ENCODE measurements around the gene ZBTB26. TPM values are rescaled to one million over a fixed set of nuclear protein-coding genes. Genes with fewer than 3 reads are reported as not detected.

The ZBTB26 gene
- total RNA-seq, 1 donor, result 5.4 TPM

- no peak overlapping the region for H3K27ac ChIP-seq (ENCODE audit: low read depth, low read length)
- H3K9me3 ChIP-seq (ENCODE audit: low read depth, low read length), result no peaks in the 10 kb centered on the region
- TF ChIP-seq CTCF (IDR thresholded peaks at IDR 0.05; ENCODE audit: extremely low read depth, low read depth, low read length), result no peak
- no peak for DNase-seq (ENCODE audit: insufficient read length, low spot score, missing footprints)
- H3K4me3 ChIP-seq (ENCODE audit: insufficient read depth, low read length), result no peak overlapping the region
- no peaks in the 10 kb centered on the region for H3K36me3 ChIP-seq (ENCODE audit: insufficient read depth, low read length)
- H3K79me2 ChIP-seq (ENCODE audit: insufficient read depth, low read length), result peaks cover 87% of the 10 kb centered on the region
- H3K4me1 ChIP-seq (ENCODE audit: insufficient read depth, low read length), result peaks cover 5% of the 10 kb centered on the region
- no peak overlapping the region for H2AFZ ChIP-seq (ENCODE audit: low read length)
- no peak overlapping the region for H3K4me2 ChIP-seq (ENCODE audit: insufficient read depth, low read length)
- H3K27me3 ChIP-seq (ENCODE audit: insufficient read depth, low read length), result no peaks in the 10 kb centered on the region
- H4K20me1 ChIP-seq (ENCODE audit: insufficient read depth, low read length), result peaks cover 49% of the 10 kb centered on the region
Observed at GRCh38 chr9:122950263-122950662, 19.0 kb upstream of the ZBTB26 start.

- H3K79me2 ChIP-seq (ENCODE audit: insufficient read depth, low read length), result peaks cover 87% of the 10 kb centered on the region
- no peak overlapping the region for H2AFZ ChIP-seq (ENCODE audit: low read length)
- no peaks in the 10 kb centered on the region for H3K36me3 ChIP-seq (ENCODE audit: insufficient read depth, low read length)
- H3K4me2 ChIP-seq (ENCODE audit: insufficient read depth, low read length), result no peak overlapping the region
- peaks cover 5% of the 10 kb centered on the region for H3K4me1 ChIP-seq (ENCODE audit: insufficient read depth, low read length)
- TF ChIP-seq CTCF (IDR thresholded peaks at IDR 0.05; ENCODE audit: extremely low read depth, low read depth, low read length), result no peak
- no peaks in the 10 kb centered on the region for H3K9me3 ChIP-seq (ENCODE audit: low read depth, low read length)
- DNase-seq (ENCODE audit: insufficient read length, low spot score, missing footprints), result no peak
- H3K27me3 ChIP-seq (ENCODE audit: insufficient read depth, low read length), result no peaks in the 10 kb centered on the region
- H3K27ac ChIP-seq (ENCODE audit: low read depth, low read length), result no peak overlapping the region
- peaks cover 47% of the 10 kb centered on the region for H4K20me1 ChIP-seq (ENCODE audit: insufficient read depth, low read length)
- no peak overlapping the region for H3K4me3 ChIP-seq (ENCODE audit: insufficient read depth, low read length)
Observed at GRCh38 chr9:122949696-122950095, 18.4 kb upstream of the ZBTB26 start.

GRCh38 chr9:122948313-122948712, 17.0 kb upstream of the ZBTB26 start:
- H3K27me3 ChIP-seq (ENCODE audit: insufficient read depth, low read length), result no peaks in the 10 kb centered on the region
- H2AFZ ChIP-seq (ENCODE audit: low read length), result no peak overlapping the region
- H3K4me2 ChIP-seq (ENCODE audit: insufficient read depth, low read length), result no peak overlapping the region
- H3K36me3 ChIP-seq (ENCODE audit: insufficient read depth, low read length), result no peaks in the 10 kb centered on the region
- H3K4me1 ChIP-seq (ENCODE audit: insufficient read depth, low read length), result no peaks in the 10 kb centered on the region
- H3K27ac ChIP-seq (ENCODE audit: low read depth, low read length), result no peak overlapping the region
- no peak for TF ChIP-seq CTCF (IDR thresholded peaks at IDR 0.05; ENCODE audit: extremely low read depth, low read depth, low read length)
- H4K20me1 ChIP-seq (ENCODE audit: insufficient read depth, low read length), result peaks cover 49% of the 10 kb centered on the region
- DNase-seq (ENCODE audit: insufficient read length, low spot score, missing footprints), result no peak
- H3K9me3 ChIP-seq (ENCODE audit: low read depth, low read length), result no peaks in the 10 kb centered on the region
- peaks cover 90% of the 10 kb centered on the region for H3K79me2 ChIP-seq (ENCODE audit: insufficient read depth, low read length)
- H3K4me3 ChIP-seq (ENCODE audit: insufficient read depth, low read length), result no peak overlapping the region

GRCh38 chr9:122946461-122947005, 15.2 kb upstream of the ZBTB26 start:
- Histone ChIP-seq H4K20me1 (ENCODE audit: insufficient read depth, low read length) (peaks cover 58% of the 10 kb centered on the region), H3K4me3 (ENCODE audit: insufficient read depth, low read length) (no peak overlapping the region), H3K36me3 (ENCODE audit: insufficient read depth, low read length) (no peaks in the 10 kb centered on the region), H3K79me2 (ENCODE audit: insufficient read depth, low read length) (peaks cover 95% of the 10 kb centered on the region), H3K4me2 (ENCODE audit: insufficient read depth, low read length) (no peak overlapping the region), H3K27me3 (ENCODE audit: insufficient read depth, low read length) (no peaks in the 10 kb centered on the region), H2AFZ (ENCODE audit: low read length) (no peak overlapping the region), H3K9me3 (ENCODE audit: low read depth, low read length) (no peaks in the 10 kb centered on the region), H3K4me1 (ENCODE audit: insufficient read depth, low read length) (peaks cover 7% of the 10 kb centered on the region), H3K27ac (ENCODE audit: low read depth, low read length) (no peak overlapping the region)
- no peak for TF ChIP-seq CTCF (IDR thresholded peaks at IDR 0.05; ENCODE audit: extremely low read depth, low read depth, low read length)
- DNase-seq (ENCODE audit: insufficient read length, low spot score, missing footprints), result no peak
